Endodermal cell (in vitro differentiated cells): ENCODE results near the gene PELI2. TPM values are rescaled to one million over a fixed set of nuclear protein-coding genes. Genes with fewer than 3 reads are reported as not detected.

Experiments
- DNase-seq: peaks from one replicate; pipeline ENCODE4 v3.0.0-alpha.2; 2017
- H3K27ac ChIP-seq: 2 replicates; pipeline ENCODE4 v1.5.1; 2013; ENCODE audit warnings: mild to moderate bottlenecking, low read depth, low read length, moderate library complexity
- H3K27me3 ChIP-seq: 2 replicates; pipeline ENCODE4 v1.6.1; 2013; ENCODE audit warnings: mild to moderate bottlenecking, low read length, moderate library complexity; ENCODE audit not compliant: insufficient read depth, control insufficient read depth, poor library complexity, severe bottlenecking
- H3K36me3 ChIP-seq: 2 replicates; pipeline ENCODE4 v1.7.0; 2013; ENCODE audit warnings: mild to moderate bottlenecking, low read length, moderate library complexity; ENCODE audit not compliant: control insufficient read depth, insufficient read depth
- H3K4me1 ChIP-seq: one replicate; pipeline ENCODE4 v1.7.0; 2013; ENCODE audit warnings: low read length; ENCODE audit not compliant: control insufficient read depth, insufficient read depth
- H3K4me3 ChIP-seq: 2 replicates; pipeline ENCODE4 v1.5.1; 2013; ENCODE audit warnings: mild to moderate bottlenecking, low read length, moderate library complexity
- H3K9ac ChIP-seq: 2 replicates; pipeline ENCODE4 v1.6.1; 2013; ENCODE audit warnings: mild to moderate bottlenecking, low read length, moderate library complexity; ENCODE audit not compliant: poor library complexity, severe bottlenecking; ENCODE audit errors: extremely low read depth
- H3K9me3 ChIP-seq: 2 replicates; pipeline ENCODE4 v1.6.1; 2013; ENCODE audit warnings: mild to moderate bottlenecking, low read length, moderate library complexity; ENCODE audit not compliant: control insufficient read depth
- H3K27ac Mint-ChIP-seq: 2 replicates; pipeline ENCODE4 v1.8.0; 2020; ENCODE audit warnings: mixed read lengths
- H3K27me3 Mint-ChIP-seq: 2 replicates; pipeline ENCODE4 v1.8.0; 2021; ENCODE audit warnings: mild to moderate bottlenecking, mixed read lengths; ENCODE audit not compliant: insufficient read depth
- H3K36me3 Mint-ChIP-seq: 2 replicates; pipeline ENCODE4 v1.8.0; 2020; ENCODE audit warnings: low read depth, mixed read lengths
- H3K4me1 Mint-ChIP-seq: 2 replicates; pipeline ENCODE4 v1.8.0; 2020; ENCODE audit warnings: mixed read lengths
- H3K4me3 Mint-ChIP-seq: 2 replicates; pipeline ENCODE4 v1.8.0; 2020; ENCODE audit warnings: mild to moderate bottlenecking, moderate library complexity, mixed read lengths
- H3K9me3 Mint-ChIP-seq: 2 replicates; pipeline ENCODE4 v1.8.0; 2020; ENCODE audit warnings: mild to moderate bottlenecking, mixed read lengths
- CTCF ChIP-seq: fragments of 200-600 bp; sonication (generic); conservative IDR thresholded peaks from 2 replicates; pipeline ENCODE4 v1.5.0; 2021; ENCODE audit warnings: antibody characterized with exemption, mild to moderate bottlenecking
- WGBS, 2 experiments: methylation state at CpG; one replicate each; pipeline versions ENCODE4 v1.1.5 to v1.1.7; 2013; ENCODE audit warnings: missing lambda C conversion rate in 2 of 2, mixed read lengths in 1 of 2; ENCODE audit not compliant: insufficient coverage in 1 of 2, insufficient read length in 1 of 2; 5-methylcytosine and 5-hydroxymethylcytosine counted together
- total RNA-seq, 2 donors: library from RNA; stranded (reverse); fragmentation: NEBNext Ultra II Directional in 1 of 2; extraction: Animal tissue kit (Norgen Biotek cat#: 25700) in 1 of 2; gene quantifications; 2 replicates in 1 of 2; 3 replicates in 1 of 2; pipeline ENCODE4 v1.2.1, GENCODE V29; 2021

Gene PELI2
- total RNA-seq, 2 donors from 2014 or later, result 5.9 to 8.1 TPM

- Histone ChIP-seq H3K4me1 (peaks cover 22% of the 10 kb centered on the region), H3K9me3 (no peaks in the 10 kb centered on the region), H3K36me3 (no peaks in the 10 kb centered on the region), H3K27me3 (no peaks in the 10 kb centered on the region), H3K4me3 (peak overlapping the region; percentile 15), H3K27ac (no peak overlapping the region), H3K9ac (no peak overlapping the region)
- Mint-ChIP-seq H3K36me3 (no peaks in the 10 kb centered on the region), H3K4me1 (peaks cover 21% of the 10 kb centered on the region), H3K4me3 (no peak overlapping the region), H3K27ac (peak overlapping the region; percentile 73), H3K27me3 (peaks cover 13% of the 10 kb centered on the region), H3K9me3 (no peaks in the 10 kb centered on the region)
- DNase-seq, result peak; percentile 49
- no peak for TF ChIP-seq CTCF
- WGBS, 2 experiments, result 76 to 78% methylated on average over 11 of the region's 11 CpGs
Observed at GRCh38 chr14:56087671-56088471, 30.3 kb upstream of the PELI2 start.

GRCh38 chr14:56088941-56089340 is 29.3 kb upstream of the PELI2 start:
- no peaks in the 10 kb centered on the region for H3K36me3 Mint-ChIP-seq
- no peak for TF ChIP-seq CTCF
- Histone ChIP-seq H3K4me1 (peaks cover 20% of the 10 kb centered on the region), H3K27me3 (no peaks in the 10 kb centered on the region), H3K27ac (no peak overlapping the region), H3K4me3 (peak overlapping the region; percentile 15), H3K36me3 (no peaks in the 10 kb centered on the region), H3K9me3 (no peaks in the 10 kb centered on the region), H3K9ac (no peak overlapping the region)
- H3K4me1 Mint-ChIP-seq, result peaks cover 21% of the 10 kb centered on the region
- no peak for DNase-seq
- no peaks in the 10 kb centered on the region for H3K9me3 Mint-ChIP-seq
- H3K27ac Mint-ChIP-seq, result no peak overlapping the region
- peaks cover 7% of the 10 kb centered on the region for H3K27me3 Mint-ChIP-seq
- no peak overlapping the region for H3K4me3 Mint-ChIP-seq
- WGBS, 2 experiments, result 46 to 68% methylated on average over 2 to 3 of the region's 3 CpGs

GRCh38 chr14:56092763-56093162 is 25.4 kb upstream of the PELI2 start:
- no peaks in the 10 kb centered on the region for H3K36me3 ChIP-seq
- H3K27ac Mint-ChIP-seq, result no peak overlapping the region
- peaks cover 14% of the 10 kb centered on the region for H3K4me1 Mint-ChIP-seq
- peaks cover 9% of the 10 kb centered on the region for H3K9me3 Mint-ChIP-seq
- no peaks in the 10 kb centered on the region for H3K27me3 ChIP-seq
- no peak overlapping the region for H3K4me3 Mint-ChIP-seq
- peaks cover 15% of the 10 kb centered on the region for H3K4me1 ChIP-seq
- no peaks in the 10 kb centered on the region for H3K27me3 Mint-ChIP-seq
- 100% methylated on average over 1 of the region's 1 CpG; no CpG with 5 or more reads in 1 of the 2 experiments for WGBS, 2 experiments
- no peaks in the 10 kb centered on the region for H3K36me3 Mint-ChIP-seq
- H3K9me3 ChIP-seq, result peaks cover 21% of the 10 kb centered on the region
- no peak overlapping the region for H3K4me3 ChIP-seq
- DNase-seq, result no peak
- no peak for TF ChIP-seq CTCF
- no peak overlapping the region for H3K9ac ChIP-seq
- no peak overlapping the region for H3K27ac ChIP-seq
